ENCODE measurements around the gene LNX1.

Gene LNX1

GRCh38 chr4:53618321-53618720 lies 27.0 kb upstream of the LNX1 start:
- Mint-ChIP-seq H3K4me1 (no peaks in the 10 kb centered on the region), H3K4me3 (no peak overlapping the region), H3K27ac (ENCODE audit: low read depth) (no peak overlapping the region), H3K9me3 (peaks cover 9% of the 10 kb centered on the region), H3K36me3 (ENCODE audit: insufficient read depth) (peaks cover 2% of the 10 kb centered on the region), H3K27me3 (no peaks in the 10 kb centered on the region)
- DNase-seq (ENCODE audit: low spot score in 2 of 2) (no peak), ATAC-seq (replicated peaks; ENCODE audit: extremely low read depth, poor library complexity, severe bottlenecking) (no peak)

GRCh38 chr4:53617101-53617680 lies 25.9 kb upstream of the LNX1 start:
- no peak overlapping the region for H3K4me3 Mint-ChIP-seq
- peaks cover 2% of the 10 kb centered on the region for H3K36me3 Mint-ChIP-seq (ENCODE audit: insufficient read depth)
- H3K9me3 Mint-ChIP-seq: peaks cover 15% of the 10 kb centered on the region
- H3K27ac Mint-ChIP-seq (ENCODE audit: low read depth): no peak overlapping the region
- H3K27me3 Mint-ChIP-seq: no peaks in the 10 kb centered on the region
- H3K4me1 Mint-ChIP-seq: no peaks in the 10 kb centered on the region
- ATAC-seq (replicated peaks; ENCODE audit: extremely low read depth, poor library complexity, severe bottlenecking) (no peak), DNase-seq (ENCODE audit: low spot score in 2 of 2) (no peak)

- DNase-seq (ENCODE audit: low spot score in 2 of 2): no peak
- Mint-ChIP-seq H3K4me1 (no peaks in the 10 kb centered on the region), H3K4me3 (no peak overlapping the region), H3K27ac (ENCODE audit: low read depth) (no peak overlapping the region), H3K9me3 (peaks cover 15% of the 10 kb centered on the region), H3K36me3 (ENCODE audit: insufficient read depth) (peaks cover 2% of the 10 kb centered on the region), H3K27me3 (no peaks in the 10 kb centered on the region)
- ATAC-seq (replicated peaks; ENCODE audit: extremely low read depth, poor library complexity, severe bottlenecking): no peak
Observed at GRCh38 chr4:53616219-53616618, 24.9 kb upstream of the LNX1 start.

GRCh38 chr4:53614591-53614990 lies 23.3 kb upstream of the LNX1 start:
- DNase-seq (ENCODE audit: low spot score in 2 of 2): no peak
- H3K27me3 Mint-ChIP-seq: no peaks in the 10 kb centered on the region
- ATAC-seq (replicated peaks; ENCODE audit: extremely low read depth, poor library complexity, severe bottlenecking): no peak
- H3K4me1 Mint-ChIP-seq: no peaks in the 10 kb centered on the region
- H3K36me3 Mint-ChIP-seq (ENCODE audit: insufficient read depth): peaks cover 2% of the 10 kb centered on the region
- no peak overlapping the region for H3K27ac Mint-ChIP-seq (ENCODE audit: low read depth)
- peaks cover 15% of the 10 kb centered on the region for H3K9me3 Mint-ChIP-seq
- no peak overlapping the region for H3K4me3 Mint-ChIP-seq

- peaks cover 15% of the 10 kb centered on the region for H3K9me3 Mint-ChIP-seq
- H3K4me1 Mint-ChIP-seq: no peaks in the 10 kb centered on the region
- no peak overlapping the region for H3K4me3 Mint-ChIP-seq
- peaks cover 2% of the 10 kb centered on the region for H3K36me3 Mint-ChIP-seq (ENCODE audit: insufficient read depth)
- no peaks in the 10 kb centered on the region for H3K27me3 Mint-ChIP-seq
- ATAC-seq (replicated peaks; ENCODE audit: extremely low read depth, poor library complexity, severe bottlenecking) (no peak), DNase-seq (ENCODE audit: low spot score in 2 of 2) (no peak)
- no peak overlapping the region for H3K27ac Mint-ChIP-seq (ENCODE audit: low read depth)
Observed at GRCh38 chr4:53613428-53613827, 22.1 kb upstream of the LNX1 start.

GRCh38 chr4:53608649-53609048 lies 17.4 kb upstream of the LNX1 start:
- Mint-ChIP-seq H3K9me3 (peaks cover 10% of the 10 kb centered on the region), H3K4me3 (no peak overlapping the region), H3K27me3 (peaks cover 16% of the 10 kb centered on the region), H3K4me1 (no peaks in the 10 kb centered on the region), H3K36me3 (ENCODE audit: insufficient read depth) (no peaks in the 10 kb centered on the region), H3K27ac (ENCODE audit: low read depth) (no peak overlapping the region)
- ATAC-seq (replicated peaks; ENCODE audit: extremely low read depth, poor library complexity, severe bottlenecking) (no peak), DNase-seq (ENCODE audit: low spot score in 2 of 2) (no peak)

- ATAC-seq (replicated peaks; ENCODE audit: extremely low read depth, poor library complexity, severe bottlenecking): no peak
- H3K27ac Mint-ChIP-seq (ENCODE audit: low read depth): no peak overlapping the region
Observed at GRCh38 chr4:53608242-53608641, 17.0 kb upstream of the LNX1 start.

GRCh38 chr4:53605783-53606182 lies 14.5 kb upstream of the LNX1 start:
- no peak for DNase-seq (ENCODE audit: low spot score in 2 of 2)
- peaks cover 34% of the 10 kb centered on the region for H3K27me3 Mint-ChIP-seq
- no peak for ATAC-seq (replicated peaks; ENCODE audit: extremely low read depth, poor library complexity, severe bottlenecking)
- no peaks in the 10 kb centered on the region for H3K36me3 Mint-ChIP-seq (ENCODE audit: insufficient read depth)
- no peaks in the 10 kb centered on the region for H3K9me3 Mint-ChIP-seq
- no peak overlapping the region for H3K27ac Mint-ChIP-seq (ENCODE audit: low read depth)
- no peak overlapping the region for H3K4me3 Mint-ChIP-seq
- no peaks in the 10 kb centered on the region for H3K4me1 Mint-ChIP-seq

More at GRCh38 chr4:53608242-53608641, 17.0 kb upstream of the LNX1 start:
- DNase-seq (ENCODE audit: low spot score in 2 of 2): no peak
- H3K36me3 Mint-ChIP-seq (ENCODE audit: insufficient read depth): no peaks in the 10 kb centered on the region
- H3K4me1 Mint-ChIP-seq: no peaks in the 10 kb centered on the region
- H3K4me3 Mint-ChIP-seq: no peak overlapping the region
- H3K9me3 Mint-ChIP-seq: peaks cover 6% of the 10 kb centered on the region
- peaks cover 16% of the 10 kb centered on the region for H3K27me3 Mint-ChIP-seq

- Mint-ChIP-seq H3K4me3 (no peak overlapping the region), H3K9me3 (no peaks in the 10 kb centered on the region), H3K4me1 (no peaks in the 10 kb centered on the region), H3K36me3 (ENCODE audit: insufficient read depth) (no peaks in the 10 kb centered on the region), H3K27me3 (peaks cover 37% of the 10 kb centered on the region), H3K27ac (ENCODE audit: low read depth) (no peak overlapping the region)
- DNase-seq (ENCODE audit: low spot score in 2 of 2): no peak
- ATAC-seq (replicated peaks; ENCODE audit: extremely low read depth, poor library complexity, severe bottlenecking): no peak
Observed at GRCh38 chr4:53602390-53602789, 11.1 kb upstream of the LNX1 start.

- H3K4me3 Mint-ChIP-seq: no peak overlapping the region
- peaks cover 41% of the 10 kb centered on the region for H3K27me3 Mint-ChIP-seq
- ATAC-seq (replicated peaks; ENCODE audit: extremely low read depth, poor library complexity, severe bottlenecking) (no peak), DNase-seq (ENCODE audit: low spot score in 2 of 2) (no peak)
- no peaks in the 10 kb centered on the region for H3K36me3 Mint-ChIP-seq (ENCODE audit: insufficient read depth)
- H3K4me1 Mint-ChIP-seq: no peaks in the 10 kb centered on the region
- H3K27ac Mint-ChIP-seq (ENCODE audit: low read depth): no peak overlapping the region
- no peaks in the 10 kb centered on the region for H3K9me3 Mint-ChIP-seq
Observed at GRCh38 chr4:53601251-53601764, 10.0 kb upstream of the LNX1 start.

GRCh38 chr4:53599632-53600031 lies 8.3 kb upstream of the LNX1 start:
- DNase-seq (ENCODE audit: low spot score in 2 of 2) (no peak), ATAC-seq (replicated peaks; ENCODE audit: extremely low read depth, poor library complexity, severe bottlenecking) (no peak)
- Mint-ChIP-seq H3K36me3 (ENCODE audit: insufficient read depth) (no peaks in the 10 kb centered on the region), H3K9me3 (no peaks in the 10 kb centered on the region), H3K4me3 (no peak overlapping the region), H3K27ac (ENCODE audit: low read depth) (no peak overlapping the region), H3K27me3 (peaks cover 39% of the 10 kb centered on the region), H3K4me1 (no peaks in the 10 kb centered on the region)

- DNase-seq (ENCODE audit: low spot score in 2 of 2) (no peak), ATAC-seq (replicated peaks; ENCODE audit: extremely low read depth, poor library complexity, severe bottlenecking) (no peak)
- no peaks in the 10 kb centered on the region for H3K36me3 Mint-ChIP-seq (ENCODE audit: insufficient read depth)
- H3K4me3 Mint-ChIP-seq: no peak overlapping the region
- no peaks in the 10 kb centered on the region for H3K4me1 Mint-ChIP-seq
- H3K27ac Mint-ChIP-seq (ENCODE audit: low read depth): no peak overlapping the region
- peaks cover 41% of the 10 kb centered on the region for H3K27me3 Mint-ChIP-seq
- H3K9me3 Mint-ChIP-seq: no peaks in the 10 kb centered on the region
Observed at GRCh38 chr4:53598901-53599300, 7.6 kb upstream of the LNX1 start.

GRCh38 chr4:53598483-53598882 lies 7.2 kb upstream of the LNX1 start:
- DNase-seq (ENCODE audit: low spot score in 2 of 2) (no peak), ATAC-seq (replicated peaks; ENCODE audit: extremely low read depth, poor library complexity, severe bottlenecking) (no peak)
- Mint-ChIP-seq H3K4me3 (no peak overlapping the region), H3K4me1 (no peaks in the 10 kb centered on the region), H3K27ac (ENCODE audit: low read depth) (no peak overlapping the region), H3K27me3 (peaks cover 43% of the 10 kb centered on the region), H3K36me3 (ENCODE audit: insufficient read depth) (no peaks in the 10 kb centered on the region), H3K9me3 (no peaks in the 10 kb centered on the region)
